Keratinocyte (primary cell): Measurements from ENCODE around the gene ATP5F1E. TPM values are rescaled to one million over a fixed set of nuclear protein-coding genes. Genes with fewer than 3 reads are reported as not detected.

Source experiments
- DNase-seq: peaks from one replicate; pipeline ENCODE4 v3.0.0-alpha.2; 2011; ENCODE audit warnings: low read depth, missing footprints, low spot score
- FAIRE-seq: peaks from 2 replicates; lab custom pipeline; 2011; peaks lifted over from hg19 to GRCh38; lab: Jason Lieb, UNC
- H2AFZ ChIP-seq: 2 replicates; pipeline ENCODE4 v1.6.0; 2012; ENCODE audit warnings: low read length, control low read depth, inconsistent platforms; ENCODE audit not compliant: control insufficient read depth
- H3K27ac ChIP-seq: 2 replicates; pipeline ENCODE4 v1.5.1; 2011; ENCODE audit warnings: low read length; ENCODE audit not compliant: control insufficient read depth, insufficient read depth
- H3K27me3 ChIP-seq: 3 replicates; pipeline ENCODE4 v1.6.0; 2011; ENCODE audit warnings: low read length; ENCODE audit not compliant: control insufficient read depth, insufficient read depth; ENCODE audit errors: extremely low read depth
- H3K36me3 ChIP-seq, 2 experiments: 2 replicates in 1 of 2; 3 replicates in 1 of 2; pipeline ENCODE4 v1.5.1; 2011; ENCODE audit warnings: low read length in 2 of 2, mild to moderate bottlenecking in 1 of 2; ENCODE audit not compliant: control insufficient read depth in 2 of 2, insufficient read depth in 2 of 2; ENCODE audit errors: extremely low read depth in 1 of 2
- H3K4me1 ChIP-seq: 3 replicates; pipeline ENCODE4 v1.5.1; 2011; ENCODE audit warnings: low read length; ENCODE audit not compliant: control insufficient read depth, insufficient read depth; ENCODE audit errors: extremely low read depth
- H3K4me2 ChIP-seq: 3 replicates; pipeline ENCODE4 v1.6.0; 2011; ENCODE audit warnings: low read depth, low read length; ENCODE audit not compliant: control insufficient read depth, insufficient read depth; ENCODE audit errors: extremely low read depth
- H3K4me3 ChIP-seq, 3 experiments: fragments of 200-600 bp in 1 of 3; sonication (generic) in 1 of 3; 2 replicates in 2 of 3; 3 replicates in 1 of 3; pipeline ENCODE4 v1.5.1; 2011 to 2016; ENCODE audit warnings: low read length in 3 of 3, mild to moderate bottlenecking in 3 of 3, control low read depth in 2 of 3, inconsistent platforms in 1 of 3, low read depth in 1 of 3, mixed read lengths in 1 of 3, mixed run types in 1 of 3, moderate library complexity in 1 of 3; ENCODE audit not compliant: control insufficient read depth in 2 of 3, insufficient read depth in 2 of 3; ENCODE audit errors: extremely low read depth in 1 of 3
- H3K79me2 ChIP-seq: 2 replicates; pipeline ENCODE4 v1.6.0; 2012; ENCODE audit warnings: low read length; ENCODE audit not compliant: control insufficient read depth, insufficient read depth
- H3K9ac ChIP-seq: 3 replicates; pipeline ENCODE4 v1.6.0; 2011; ENCODE audit warnings: low read length; ENCODE audit not compliant: control insufficient read depth, insufficient read depth; ENCODE audit errors: extremely low read depth
- H3K9me1 ChIP-seq: 3 replicates; pipeline ENCODE4 v1.6.0; 2011; ENCODE audit warnings: low read length; ENCODE audit not compliant: control insufficient read depth, insufficient read depth; ENCODE audit errors: extremely low read depth
- H3K9me3 ChIP-seq: 2 replicates; pipeline ENCODE4 v1.5.1; 2012; ENCODE audit warnings: low read depth, low read length; ENCODE audit not compliant: control insufficient read depth
- H4K20me1 ChIP-seq: 3 replicates; pipeline ENCODE4 v1.6.0; 2011; ENCODE audit warnings: low read length; ENCODE audit not compliant: control insufficient read depth, insufficient read depth; ENCODE audit errors: extremely low read depth
- CTCF ChIP-seq, 3 experiments: IDR thresholded peaks in 1 of 3; conservative IDR thresholded peaks in 1 of 3; optimal IDR thresholded peaks in 1 of 3; 2 replicates in 2 of 3; 3 replicates in 1 of 3; pipeline versions ENCODE3 to v1.5.1; 2011; ENCODE audit warnings: low read length in 3 of 3, mild to moderate bottlenecking in 3 of 3, moderate library complexity in 2 of 3, control low read depth in 1 of 3, inconsistent platforms in 1 of 3; ENCODE audit not compliant: insufficient read depth in 2 of 3; ENCODE audit errors: extremely low read depth in 1 of 3
- EZH2 ChIP-seq: IDR thresholded peaks from one replicate; pipeline ENCODE4 v1.6.1; 2012; ENCODE audit warnings: inconsistent platforms, mild to moderate bottlenecking, low read length, moderate library complexity
- dilution Hi-C: fragments of 300-500 bp; cut with MboI; formaldehyde crosslinking; loops from one replicate; pipeline ENCODE4 v1.7.0; 2020; ENCODE audit warnings: low sequenced_read_pairs; ENCODE audit not compliant: extremely low pct_ligation_motif_present
- polyA plus RNA-seq, 5 experiments: library from polyadenylated mRNA; depleted of rRNA in 3 of 5; stranded (reverse) in 3 of 5; stranded (forward) in 1 of 5; unstranded in 1 of 5; fragments of >200 nt; gene quantifications; 1 replicate in 1 of 5; 2 replicates in 3 of 5; 3 replicates in 1 of 5; pipeline versions ENCODE4 v1.2.1 to v1.2.3, GENCODE V29; 2011 to 2012; ENCODE audit warnings: missing spikeins in 2 of 5, low read depth in 1 of 5, low replicate concordance in 1 of 5

ATP5F1E gene
- polyA plus RNA-seq, 1 donor (not counting 4 experiments of a cell fraction or from before 2014, with no cell fraction given) = 99.7 TPM

GRCh38 chr20:58989196-58989595 is 42.9 kb downstream of the ATP5F1E start:
- Histone ChIP-seq H3K27me3 (no peaks in the 10 kb centered on the region), H3K4me2 (no peak overlapping the region), H3K9me1 (no peaks in the 10 kb centered on the region), H3K9ac (no peak overlapping the region), H3K36me3 (peaks cover 39 to 54% of the 10 kb centered on the region in 2 experiments), H3K27ac (no peak overlapping the region), H4K20me1 (peaks cover 5% of the 10 kb centered on the region), H3K79me2 (peaks cover 18% of the 10 kb centered on the region), H3K4me1 (no peaks in the 10 kb centered on the region), H3K9me3 (no peaks in the 10 kb centered on the region), H2AFZ (no peak overlapping the region), H3K4me3 (no peak overlapping the region)
- no peak for TF ChIP-seq EZH2
- TF ChIP-seq CTCF (optimal IDR thresholded peaks at IDR 0.05 in 1 of 3, IDR thresholded peaks at IDR 0.05 in 1 of 3, conservative IDR thresholded peaks at IDR 0.05 in 1 of 3; ENCODE audit: extremely low read depth in 1 of 3, insufficient read depth in 2 of 3, low read length in 3 of 3) = no peak
- no peak for FAIRE-seq
- dilution Hi-C loops = no loop called here
- no peak for DNase-seq

GRCh38 chr20:58988565-58988882 is 43.6 kb downstream of the ATP5F1E start:
- no peaks in the 10 kb centered on the region for H3K27me3 ChIP-seq
- FAIRE-seq = no peak
- no peak for TF ChIP-seq EZH2
- DNase-seq = no peak
- no peaks in the 10 kb centered on the region for H3K4me1 ChIP-seq
- no peak overlapping the region for H3K4me2 ChIP-seq
- H3K4me3 ChIP-seq = no peak overlapping the region
- H4K20me1 ChIP-seq = peaks cover 5% of the 10 kb centered on the region
- peaks cover 35 to 52% of the 10 kb centered on the region in 2 experiments for H3K36me3 ChIP-seq
- no peak overlapping the region for H3K9ac ChIP-seq
- dilution Hi-C loops = no loop called here
- no peaks in the 10 kb centered on the region for H3K9me1 ChIP-seq
- H3K79me2 ChIP-seq = peaks cover 25% of the 10 kb centered on the region
- no peaks in the 10 kb centered on the region for H3K9me3 ChIP-seq
- no peak overlapping the region for H2AFZ ChIP-seq
- H3K27ac ChIP-seq = no peak overlapping the region

- Histone ChIP-seq H3K9me3 (no peaks in the 10 kb centered on the region), H3K9ac (no peak overlapping the region), H2AFZ (no peak overlapping the region), H3K4me1 (no peaks in the 10 kb centered on the region), H3K36me3 (peaks cover 31 to 46% of the 10 kb centered on the region in 2 experiments), H4K20me1 (peaks cover 5% of the 10 kb centered on the region), H3K4me3 (no peak overlapping the region), H3K9me1 (no peaks in the 10 kb centered on the region), H3K79me2 (peaks cover 29% of the 10 kb centered on the region), H3K27me3 (no peaks in the 10 kb centered on the region), H3K27ac (no peak overlapping the region), H3K4me2 (no peak overlapping the region)
- dilution Hi-C loops = no loop called here
- FAIRE-seq = no peak
- TF ChIP-seq CTCF (optimal IDR thresholded peaks at IDR 0.05 in 1 of 3, IDR thresholded peaks at IDR 0.05 in 1 of 3, conservative IDR thresholded peaks at IDR 0.05 in 1 of 3; ENCODE audit: extremely low read depth in 1 of 3, insufficient read depth in 2 of 3, low read length in 3 of 3) (no peak), EZH2 (no peak)
- no peak for DNase-seq
Measured at GRCh38 chr20:58987790-58988564, 44.2 kb downstream of the ATP5F1E start.
